Prostate gland (tissue), 2 donors: Measurements from ENCODE around the gene SLC39A6. TPM values are rescaled to one million over a fixed set of nuclear protein-coding genes. Genes with fewer than 3 reads are reported as not detected.

Source experiments
- DNase-seq: peaks from one replicate; pipeline ENCODE4 v3.0.0-alpha.2; 2019; ENCODE audit warnings: low spot score
- H3K27ac ChIP-seq, 2 donors: fragments of 200-600 bp; sonication (generic); 2 replicates each; pipeline ENCODE4 v1.5.1; 2017 to 2019
- H3K27me3 ChIP-seq: fragments of 200-600 bp; sonication (generic); replicated peaks from 2 replicates; pipeline ENCODE4 v1.5.1; 2019; ENCODE audit not compliant: insufficient read depth
- H3K36me3 ChIP-seq, 2 donors: fragments of 200-600 bp; sonication (generic); 1 replicate in 1 of 2; 2 replicates in 1 of 2; pipeline versions ENCODE4 v1.5.1 to v1.8.1; 2017 to 2019
- H3K4me1 ChIP-seq: fragments of 200-600 bp; sonication (generic); replicated peaks from 2 replicates; pipeline ENCODE4 v1.5.1; 2019
- H3K4me3 ChIP-seq, 2 donors: fragments of 200-600 bp; sonication (generic); 2 replicates each; pipeline ENCODE4 v1.5.1; 2017 to 2019
- H3K9me3 ChIP-seq: fragments of 200-600 bp; sonication (generic); 2 replicates; pipeline ENCODE4 v1.5.1; 2017
- CTCF ChIP-seq, 4 experiments: fragments of 200-600 bp in 2 of 4; fragments of 450-650 bp in 2 of 4; sonication (generic) in 2 of 4; IDR thresholded peaks; 1 replicate in 3 of 4; 2 replicates in 1 of 4; pipeline ENCODE4 v1.5.1; 2016 to 2019; ENCODE audit warnings: antibody characterized with exemption in 4 of 4, mild to moderate bottlenecking in 2 of 4, moderate library complexity in 2 of 4
- POLR2A ChIP-seq: fragments of 450-650 bp; IDR thresholded peaks from one replicate; pipeline ENCODE4 v1.6.1; 2016; ENCODE audit warnings: antibody characterized with exemption, mild to moderate bottlenecking
- POLR2AphosphoS5 ChIP-seq: sonication (generic); formaldehyde crosslinking; IDR thresholded peaks from one replicate; pipeline ENCODE4 v1.6.1; 2017; ENCODE audit warnings: antibody characterized with exemption
- WGBS: methylation state at CpG from one replicate; pipeline ENCODE4 v1.1.5; 2018; 5-methylcytosine and 5-hydroxymethylcytosine counted together
- intact Hi-C: fragments of 100-400 bp; cut with DNase I; formaldehyde crosslinking; loops from one replicate; pipeline ENCODE4 v1.14.2; 2022
- total RNA-seq, 2 donors: library from RNA; depleted of rRNA; stranded (reverse); fragments of >200 nt; gene quantifications; one replicate each; pipeline ENCODE4 v1.1.0, GENCODE V29; 2016

SLC39A6 gene
- total RNA-seq, 2 donors from 2014 or later, result 112 to 379 TPM

- Histone ChIP-seq H3K36me3 (no peaks in the 10 kb centered on the region), H3K4me3 (peak overlapping the region in 1 of 2 donors; percentile 88), H3K27ac (no peak overlapping the region), H3K4me1 (no peaks in the 10 kb centered on the region), H3K27me3 (no peaks in the 10 kb centered on the region), H3K9me3 (no peaks in the 10 kb centered on the region)
- WGBS, result 91% methylated on average over 9 of the region's 9 CpGs
- DNase-seq, result no peak
- intact Hi-C loops, result no loop called here
- no peak for TF ChIP-seq POLR2AphosphoS5
- no peak for TF ChIP-seq POLR2A
- TF ChIP-seq CTCF (IDR thresholded peaks at IDR 0.05), result no peak
These were observed 2.7 kb upstream of the SLC39A6 start for GRCh38 chr18:36131692-36132483.

DNA sequence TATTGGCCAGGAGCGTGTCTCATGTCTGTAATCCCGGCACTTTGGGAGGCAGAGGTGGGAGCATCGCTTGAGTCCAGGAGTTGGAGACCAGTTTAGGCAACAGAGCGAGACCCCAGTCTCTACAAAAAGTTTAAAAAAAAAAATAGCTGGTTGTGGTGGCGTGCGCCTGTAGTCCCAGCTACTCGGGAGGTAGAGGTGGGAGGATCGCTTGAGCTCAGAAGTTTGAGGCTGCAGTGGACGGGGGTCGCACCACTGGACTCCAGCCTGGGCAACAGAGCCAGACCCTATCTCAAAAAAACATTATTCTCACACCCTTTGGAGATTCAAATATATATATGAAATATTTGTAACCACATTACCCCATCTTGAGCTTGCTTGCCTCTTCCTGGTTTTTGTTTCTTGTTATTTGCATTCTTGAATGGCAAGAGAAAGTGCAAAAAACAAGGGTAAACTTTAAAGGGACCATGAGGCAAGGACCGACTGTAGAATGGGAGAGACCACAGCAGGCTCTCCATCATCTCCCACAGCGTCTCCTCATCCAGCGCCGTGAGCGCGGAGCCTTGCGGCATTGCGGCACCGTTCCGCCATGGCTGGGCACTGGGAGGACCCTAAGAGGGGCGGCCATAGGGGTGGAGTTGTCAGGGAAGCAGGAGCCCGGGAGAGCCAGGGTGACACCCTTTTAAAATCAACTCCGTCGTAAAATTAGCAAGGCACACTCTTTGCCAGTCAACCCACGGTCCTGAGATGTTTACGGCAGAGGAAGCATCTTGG, 1.9 kb upstream of the SLC39A6 start:
- no peak for DNase-seq
- Histone ChIP-seq H3K4me3 (peak overlapping the region; percentile 69 to 88), H3K27me3 (no peaks in the 10 kb centered on the region), H3K9me3 (no peaks in the 10 kb centered on the region), H3K36me3 (no peaks in the 10 kb centered on the region), H3K27ac (no peak overlapping the region), H3K4me1 (no peaks in the 10 kb centered on the region)
- 79% methylated on average over 26 of the region's 26 CpGs for WGBS
- intact Hi-C loops, result no loop called here
- TF ChIP-seq POLR2A, result no peak
- no peak for TF ChIP-seq POLR2AphosphoS5
- no peak for TF ChIP-seq CTCF (IDR thresholded peaks at IDR 0.05)

DNA sequence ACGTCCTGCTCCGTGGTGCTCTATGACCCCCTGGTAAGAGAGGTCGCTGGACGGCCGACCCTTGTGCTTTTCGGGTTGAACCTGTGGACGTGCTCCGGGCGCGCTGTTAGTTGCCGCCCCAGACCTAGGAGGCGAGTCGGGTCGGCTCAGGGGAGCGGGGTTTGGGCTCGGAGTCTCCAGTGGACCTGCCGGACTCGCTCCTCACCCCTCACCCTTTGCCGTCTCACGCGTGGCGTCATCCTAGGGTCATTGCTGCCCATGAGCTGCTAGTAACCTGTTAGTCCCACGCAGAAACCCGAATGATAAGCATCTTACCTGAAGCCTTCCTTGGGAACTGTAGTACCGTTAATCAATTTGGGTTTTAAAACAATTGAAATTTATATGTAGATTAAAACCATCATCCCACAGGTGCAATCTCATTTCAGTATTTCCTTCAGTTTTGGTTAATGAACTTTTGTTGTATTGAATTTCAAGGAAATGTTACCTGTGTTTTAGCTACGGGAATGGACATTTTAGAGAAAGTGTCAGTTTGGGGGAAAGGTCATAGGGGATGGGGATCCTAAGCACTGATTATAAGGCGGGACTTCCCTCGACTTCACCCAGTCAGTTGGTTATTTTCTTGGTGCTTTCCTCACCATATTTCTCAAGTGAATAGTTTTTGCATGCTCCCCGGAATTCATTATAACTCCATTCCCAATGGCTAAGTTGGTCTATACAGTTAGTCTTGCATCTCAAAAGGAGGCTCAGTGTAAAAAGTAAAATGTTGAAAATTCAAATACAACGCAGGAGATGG, 1.1 kb upstream of the SLC39A6 start:
- no peaks in the 10 kb centered on the region for H3K27me3 ChIP-seq
- TF ChIP-seq CTCF (IDR thresholded peaks at IDR 0.05) (no peak), POLR2AphosphoS5 (no peak), POLR2A (no peak)
- intact Hi-C loops, result no loop called here
- H3K4me1 ChIP-seq, result no peaks in the 10 kb centered on the region
- WGBS, result 4% methylated on average over 30 of the region's 30 CpGs
- peak overlapping the region; percentile 69 to 88 for H3K4me3 ChIP-seq
- H3K27ac ChIP-seq, result peak overlapping the region; percentile 100
- no peaks in the 10 kb centered on the region for H3K9me3 ChIP-seq
- H3K36me3 ChIP-seq, result no peaks in the 10 kb centered on the region
- DNase-seq, result no peak

DNA sequence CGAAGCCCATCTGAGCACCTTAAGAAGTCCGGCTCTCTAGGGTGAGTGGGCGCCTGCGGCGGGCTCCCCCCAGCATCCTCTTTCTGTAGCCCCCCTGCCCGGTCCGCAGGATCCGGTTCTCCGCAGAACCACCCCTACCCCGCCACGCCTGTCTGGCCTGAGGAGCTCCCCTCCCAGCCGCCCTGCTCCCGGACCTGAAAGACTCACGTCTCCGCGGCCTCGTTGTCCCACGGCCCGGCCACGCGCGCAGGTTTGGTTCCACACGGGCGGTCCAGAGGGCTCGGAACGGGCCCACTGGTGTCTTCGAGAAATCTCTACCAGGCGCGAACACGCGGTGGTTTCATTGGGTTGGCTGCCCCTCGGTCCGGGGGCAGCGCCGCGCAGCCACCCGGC, 237 bp downstream of the SLC39A6 start:
- WGBS, result 1% methylated on average over 13 of the region's 37 CpGs
- DNase-seq, result no peak
- no peaks in the 10 kb centered on the region for H3K27me3 ChIP-seq
- intact Hi-C loops, result loop anchor here (5.0 kb wide), 1 partner anchor 58 kb away; the partner anchor contains the start of gene MOCOS
- no peaks in the 10 kb centered on the region for H3K36me3 ChIP-seq
- H3K4me1 ChIP-seq, result no peaks in the 10 kb centered on the region
- peak overlapping the region; percentile 100 for H3K27ac ChIP-seq
- TF ChIP-seq POLR2A (no peak), POLR2AphosphoS5 (no peak), CTCF (IDR thresholded peaks at IDR 0.05) (no peak)
- no peaks in the 10 kb centered on the region for H3K9me3 ChIP-seq
- peak overlapping the region; percentile 69 to 88 for H3K4me3 ChIP-seq
